Lung (tissue), 12 donors: ENCODE results near the gene NUFIP1. TPM values are rescaled to one million over a fixed set of nuclear protein-coding genes. Genes with fewer than 3 reads are reported as not detected.

Experiments used
- ATAC-seq: fragments of 200-7000 bp; cut with Tn5 transposase; one replicate; pipeline ENCODE4 v1.9.1; 2020; ENCODE audit warnings: moderate number of reproducible peaks; ENCODE audit not compliant: insufficient read depth, low FRiP score
- DNase-seq, 3 donors: peaks; one replicate each; pipeline ENCODE4 v3.0.0-alpha.2; 2013 to 2017
- H3K27ac ChIP-seq, 2 donors: one replicate each; pipeline ENCODE4 v1.5.1; 2013; ENCODE audit warnings: mild to moderate bottlenecking in 2 of 2, moderate library complexity in 2 of 2, control low read depth in 1 of 2, inconsistent platforms in 1 of 2, low read depth in 1 of 2, low read length in 1 of 2
- H3K27me3 ChIP-seq, 3 donors: one replicate each; pipeline ENCODE4 v1.5.1; 2013; ENCODE audit warnings: low read length in 2 of 3; ENCODE audit not compliant: control insufficient read depth in 3 of 3, insufficient read depth in 3 of 3
- H3K36me3 ChIP-seq, 4 donors: one replicate each; pipeline ENCODE4 v1.5.1; 2013; ENCODE audit warnings: low read length in 4 of 4, mild to moderate bottlenecking in 1 of 4, moderate library complexity in 1 of 4; ENCODE audit not compliant: control insufficient read depth in 4 of 4, insufficient read depth in 4 of 4
- H3K4me1 ChIP-seq, 5 donors: one replicate each; pipeline ENCODE4 v1.5.1; 2013; ENCODE audit warnings: low read length in 5 of 5, mild to moderate bottlenecking in 2 of 5, moderate library complexity in 1 of 5; ENCODE audit not compliant: control insufficient read depth in 5 of 5, insufficient read depth in 5 of 5
- H3K4me3 ChIP-seq: one replicate; pipeline ENCODE4 v1.5.1; 2013; ENCODE audit warnings: mild to moderate bottlenecking, control low read depth, moderate library complexity
- H3K9ac ChIP-seq, 2 donors: one replicate each; pipeline ENCODE4 v1.5.1; 2013; ENCODE audit warnings: low read length in 2 of 2, control low read depth in 1 of 2; ENCODE audit not compliant: insufficient read depth in 1 of 2
- H3K9me3 ChIP-seq, 4 donors: one replicate each; pipeline ENCODE4 v1.5.1; 2013; ENCODE audit warnings: low read length in 3 of 4, mild to moderate bottlenecking in 1 of 4, moderate library complexity in 1 of 4; ENCODE audit not compliant: control insufficient read depth in 4 of 4, insufficient read depth in 3 of 4
- CTCF ChIP-seq: IDR thresholded peaks from 2 replicates; pipeline ENCODE4 v1.5.1; 2012; ENCODE audit warnings: mild to moderate bottlenecking; ENCODE audit errors: control extremely low read depth, extremely low read depth
- WGBS, 2 donors: extraction: QIAGEN DNeasy Blood & Tissue Kit; methylation state at CpG; one replicate each; pipeline ENCODE4 v1.1.7; 2013; 5-methylcytosine and 5-hydroxymethylcytosine counted together
- polyA plus RNA-seq, 2 donors: library from polyadenylated mRNA; stranded (reverse); fragments of 200-250 nt; gene quantifications; one replicate each; pipeline ENCODE4 v1.2.1, GENCODE V29; 2013
- total RNA-seq, 2 donors: library from RNA; depleted of rRNA in 1 of 2; stranded (reverse); fragments of >200 nt in 1 of 2; gene quantifications; one replicate each; pipeline ENCODE4 v1.2.1, GENCODE V29; 2014 to 2021
- donor health status: control.
- donor health status: control.
- donor health status: Bipolar disorder and iron deficiency.
- donor health status: healthy.
- donor health status: DM: yes; HTN: yes; CAD: no.

Gene NUFIP1
- total and polyA plus RNA-seq, 4 donors = 2.9 to 5.0 (median 3.5) TPM

DNA sequence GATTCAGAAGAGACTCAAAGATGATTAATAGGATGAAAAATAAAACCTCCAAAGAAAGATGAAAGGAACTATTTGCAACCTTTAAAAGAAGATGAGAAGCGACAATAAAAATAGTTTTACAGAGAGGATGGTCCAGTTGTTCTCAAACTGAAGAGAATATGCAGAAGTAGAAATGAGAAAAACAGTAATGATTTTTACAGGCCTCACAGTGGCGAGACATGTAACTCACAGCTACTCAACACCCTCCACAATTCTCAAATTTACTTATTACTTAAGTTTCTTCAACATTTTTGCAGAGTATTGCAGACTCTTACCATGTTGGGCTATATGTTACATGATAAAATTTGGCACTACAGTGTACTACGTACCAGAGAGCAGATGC lies 20.8 kb downstream of the NUFIP1 start:
- H3K27me3 ChIP-seq = no peaks in the 10 kb centered on the region
- no peaks in the 10 kb centered on the region for H3K9me3 ChIP-seq
- no peak for TF ChIP-seq CTCF
- peaks cover 9 to 18% (median 13%) of the 10 kb centered on the region in 4 donors for H3K36me3 ChIP-seq
- no peak overlapping the region for H3K27ac ChIP-seq
- ATAC-seq (no peak), DNase-seq (no peak)
- H3K4me3 ChIP-seq = no peak overlapping the region
- H3K9ac ChIP-seq = no peak overlapping the region
- H3K4me1 ChIP-seq = peaks cover 0 to 9% (median 0%) of the 10 kb centered on the region in 5 donors
- WGBS, 2 donors = 86 to 88% methylated on average over 3 of the region's 3 CpGs

- no peak for ATAC-seq
- no peak overlapping the region for H3K9ac ChIP-seq
Observed at GRCh38 chr13:44967704-44968433, 21.4 kb downstream of the NUFIP1 start.

GRCh38 chr13:44961997-44962396 lies 27.3 kb downstream of the NUFIP1 start:
- WGBS, 2 donors = 98 to 99% methylated on average over 2 of the region's 2 CpGs
- ATAC-seq = no peak
- no peak for DNase-seq
- H3K27me3 ChIP-seq = no peaks in the 10 kb centered on the region
- no peaks in the 10 kb centered on the region for H3K4me1 ChIP-seq
- peaks cover 0 to 11% (median 3%) of the 10 kb centered on the region in 4 donors for H3K9me3 ChIP-seq
- H3K27ac ChIP-seq = no peak overlapping the region
- H3K9ac ChIP-seq = no peak overlapping the region
- H3K4me3 ChIP-seq = no peak overlapping the region
- peaks cover 7 to 36% (median 25%) of the 10 kb centered on the region in 4 donors for H3K36me3 ChIP-seq
- no peak for TF ChIP-seq CTCF

More at GRCh38 chr13:44967704-44968433, 21.4 kb downstream of the NUFIP1 start:
- no peak for TF ChIP-seq CTCF
- no peaks in the 10 kb centered on the region for H3K9me3 ChIP-seq
- H3K4me1 ChIP-seq = peaks cover 0 to 9% (median 0%) of the 10 kb centered on the region in 5 donors
- WGBS, 2 donors = 46 to 67% methylated on average over 3 of the region's 3 CpGs
- H3K27me3 ChIP-seq = no peaks in the 10 kb centered on the region
- H3K27ac ChIP-seq = no peak overlapping the region
- no peak overlapping the region for H3K4me3 ChIP-seq
- peak in 1 of 3 donors; percentile 23 for DNase-seq
- H3K36me3 ChIP-seq = peaks cover 9 to 23% (median 13%) of the 10 kb centered on the region in 4 donors
